Gastrocnemius medialis (tissue), 4 donors: Measurements from ENCODE around the gene NFAT5. TPM values are rescaled to one million over a fixed set of nuclear protein-coding genes. Genes with fewer than 3 reads are reported as not detected.
"Not testable (repeated sequence)": the region's sequence is repeated elsewhere in the genome, so short reads cannot be mapped to it uniquely, and the experiment has no call there.

Source experiments
- ATAC-seq, 2 donors: fragments of 150-250 bp; one replicate each; pipeline ENCODE4 v1.9.1; 2016
- DNase-seq, 2 donors: peaks; one replicate each; pipeline ENCODE4 v3.0.0-alpha.2; 2019
- H3K27ac ChIP-seq, 4 donors: fragments of 200-600 bp; sonication (generic); 1 replicate in 1 of 4; 2 replicates in 3 of 4; pipeline ENCODE4 v1.5.1; 2016 to 2018; ENCODE audit warnings: mild to moderate bottlenecking in 2 of 4, moderate library complexity in 1 of 4
- H3K27me3 ChIP-seq, 3 donors: fragments of 200-600 bp; sonication (generic) in 2 of 3; 1 replicate in 1 of 3; 2 replicates in 2 of 3; pipeline versions ENCODE4 v1.5.1 to v1.6.0; 2016 to 2019; ENCODE audit warnings: mild to moderate bottlenecking in 1 of 3, moderate library complexity in 1 of 3
- H3K36me3 ChIP-seq, 2 donors: fragments of 200-600 bp; sonication (generic) in 1 of 2; one replicate each; pipeline ENCODE4 v1.5.1; 2017 to 2018
- H3K4me1 ChIP-seq, 2 donors: fragments of 200-600 bp; sonication (generic) in 1 of 2; one replicate each; pipeline ENCODE4 v1.5.1; 2016 to 2017; ENCODE audit warnings: mild to moderate bottlenecking in 2 of 2
- H3K4me3 ChIP-seq, 4 donors: fragments of 200-600 bp; sonication (generic) in 3 of 4; 1 replicate in 1 of 4; 2 replicates in 3 of 4; pipeline ENCODE4 v1.5.1; 2016 to 2019; ENCODE audit warnings: mild to moderate bottlenecking in 2 of 4
- H3K9me3 ChIP-seq, 3 donors: fragments of 200-600 bp; sonication (generic) in 2 of 3; 1 replicate in 1 of 3; 2 replicates in 2 of 3; pipeline ENCODE4 v1.5.1; 2016 to 2019
- POLR2A ChIP-seq, 2 donors: fragments of 450-650 bp; IDR thresholded peaks; one replicate each; pipeline ENCODE4 v1.6.1; 2017; ENCODE audit warnings: antibody characterized with exemption in 2 of 2, mild to moderate bottlenecking in 2 of 2, moderate library complexity in 2 of 2
- in situ Hi-C, 4 donors: fragments of 200-750 bp; cut with MboI; loops; one replicate each; pipeline versions ENCODE4 v1.15.0 to v1.8.0; 2017; ENCODE audit warnings: low sequenced_read_pairs in 4 of 4
- intact Hi-C: fragments of 100-400 bp; cut with DNase I; formaldehyde crosslinking; loops from one replicate; pipeline ENCODE4 v1.15.1; 2023; ENCODE audit warnings: low total_unique reads
- total RNA-seq, 4 donors: library from RNA; depleted of rRNA; stranded (reverse); fragments of >200 nt; gene quantifications; one replicate each; pipeline versions ENCODE4 v1.1.0 to v1.2.3, GENCODE V29; 2016
- TF ChIP-seq, protein P1 (sequence below), 5 experiments: fragments of 450-650 bp in 3 of 5; fragments of 200-600 bp in 2 of 5; sonication (generic) in 2 of 5; IDR thresholded peaks in 4 of 5; conservative IDR thresholded peaks in 1 of 5; 1 replicate in 4 of 5; 2 replicates in 1 of 5; pipeline ENCODE4 v1.5.1; 2016 to 2019; ENCODE audit warnings: antibody characterized with exemption in 5 of 5, mild to moderate bottlenecking in 3 of 5, moderate library complexity in 3 of 5

NFAT5 gene
- total RNA-seq, 4 donors from 2014 or later = 14.4 to 34.2 (median 18.4) TPM

DNA sequence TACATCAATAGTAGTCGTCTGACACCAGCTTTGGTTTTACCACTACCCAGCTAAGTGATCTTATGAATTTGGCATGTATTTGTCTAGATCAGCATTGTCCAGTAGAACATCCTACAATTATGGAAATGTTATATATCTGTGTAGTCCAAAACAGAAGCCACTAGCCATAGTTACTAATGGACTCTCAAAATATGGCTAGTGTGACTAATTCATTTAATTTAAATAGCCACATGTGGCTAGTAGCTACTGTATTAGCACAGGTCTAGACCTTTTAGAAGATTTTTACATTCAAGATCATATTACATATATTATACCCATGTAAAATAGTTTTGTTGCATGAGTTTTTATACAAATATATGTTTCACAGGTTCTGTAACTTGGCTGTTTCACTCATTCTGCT, 27.0 kb upstream of the NFAT5 start:
- in situ Hi-C loops (no loop called here), intact Hi-C loops (no loop called here)
- DNase-seq (no peak), ATAC-seq (no peak)
- Histone ChIP-seq H3K4me3 (no peak overlapping the region), H3K9me3 (no peaks in the 10 kb centered on the region), H3K27me3 (no peaks in the 10 kb centered on the region), H3K27ac (no peak overlapping the region), H3K4me1 (no peaks in the 10 kb centered on the region), H3K36me3 (no peaks in the 10 kb centered on the region)
- TF ChIP-seq, protein P1, sequence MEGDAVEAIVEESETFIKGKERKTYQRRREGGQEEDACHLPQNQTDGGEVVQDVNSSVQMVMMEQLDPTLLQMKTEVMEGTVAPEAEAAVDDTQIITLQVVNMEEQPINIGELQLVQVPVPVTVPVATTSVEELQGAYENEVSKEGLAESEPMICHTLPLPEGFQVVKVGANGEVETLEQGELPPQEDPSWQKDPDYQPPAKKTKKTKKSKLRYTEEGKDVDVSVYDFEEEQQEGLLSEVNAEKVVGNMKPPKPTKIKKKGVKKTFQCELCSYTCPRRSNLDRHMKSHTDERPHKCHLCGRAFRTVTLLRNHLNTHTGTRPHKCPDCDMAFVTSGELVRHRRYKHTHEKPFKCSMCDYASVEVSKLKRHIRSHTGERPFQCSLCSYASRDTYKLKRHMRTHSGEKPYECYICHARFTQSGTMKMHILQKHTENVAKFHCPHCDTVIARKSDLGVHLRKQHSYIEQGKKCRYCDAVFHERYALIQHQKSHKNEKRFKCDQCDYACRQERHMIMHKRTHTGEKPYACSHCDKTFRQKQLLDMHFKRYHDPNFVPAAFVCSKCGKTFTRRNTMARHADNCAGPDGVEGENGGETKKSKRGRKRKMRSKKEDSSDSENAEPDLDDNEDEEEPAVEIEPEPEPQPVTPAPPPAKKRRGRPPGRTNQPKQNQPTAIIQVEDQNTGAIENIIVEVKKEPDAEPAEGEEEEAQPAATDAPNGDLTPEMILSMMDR (IDR thresholded peaks at IDR 0.05 in 4 of 5, conservative IDR thresholded peaks at IDR 0.05 in 1 of 5) = no peak
- no peak for TF ChIP-seq POLR2A (IDR thresholded peaks at IDR 0.05)

DNA sequence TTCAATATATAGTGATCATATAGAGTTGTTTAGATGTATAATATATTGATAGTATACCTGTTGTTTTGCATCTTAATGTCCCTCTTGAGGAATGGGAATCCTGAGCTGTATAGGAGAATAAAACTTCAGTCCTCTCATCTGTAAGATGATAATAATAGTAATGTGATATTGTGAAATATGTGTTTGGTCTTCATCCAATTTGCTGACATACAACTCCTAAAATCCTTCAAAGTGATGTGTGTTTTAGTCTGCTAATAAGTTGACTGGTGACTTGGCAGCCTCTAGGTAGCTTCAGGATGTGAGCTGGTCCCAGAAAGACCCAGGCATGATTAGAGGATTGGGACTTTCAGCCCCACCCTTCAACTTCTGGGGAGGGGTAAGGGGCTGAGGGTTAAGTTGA, 22.8 kb upstream of the NFAT5 start:
- intact Hi-C loops = no loop called here
- Histone ChIP-seq H3K4me1 (no peaks in the 10 kb centered on the region), H3K36me3 (no peaks in the 10 kb centered on the region), H3K27ac (no peak overlapping the region), H3K9me3 (no peaks in the 10 kb centered on the region), H3K4me3 (no peak overlapping the region), H3K27me3 (no peaks in the 10 kb centered on the region)
- ATAC-seq = no peak
- in situ Hi-C loops = no loop called here
- no peak for DNase-seq
- no peak for TF ChIP-seq POLR2A (IDR thresholded peaks at IDR 0.05)
- TF ChIP-seq, protein P1 (IDR thresholded peaks at IDR 0.05 in 4 of 5, conservative IDR thresholded peaks at IDR 0.05 in 1 of 5) = no peak

DNA sequence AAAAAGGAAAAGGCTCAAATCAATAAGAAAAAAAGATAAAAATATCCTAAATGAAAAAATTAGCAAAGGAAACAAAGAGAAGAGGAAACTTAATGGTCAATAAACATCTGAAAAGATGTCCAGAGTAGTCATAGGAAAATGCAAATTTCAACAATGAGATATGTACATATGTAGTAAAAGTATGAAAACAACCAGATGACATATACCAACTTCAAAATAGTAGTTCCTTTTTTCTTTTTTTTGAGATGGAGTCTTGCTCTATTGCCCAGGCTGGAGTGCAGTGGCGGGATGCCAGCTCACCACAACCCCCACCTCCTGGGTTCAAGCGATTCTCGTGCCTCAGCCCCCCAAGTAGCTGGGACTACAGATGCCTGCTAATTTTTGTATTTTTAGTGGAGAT, 21.7 kb upstream of the NFAT5 start:
- no peak for DNase-seq
- Histone ChIP-seq H3K27me3 (no peaks in the 10 kb centered on the region), H3K27ac (no peak overlapping the region), H3K36me3 (no peaks in the 10 kb centered on the region), H3K4me3 (no peak overlapping the region), H3K9me3 (no peaks in the 10 kb centered on the region), H3K4me1 (no peaks in the 10 kb centered on the region)
- no peak for ATAC-seq
- intact Hi-C loops = no loop called here
- TF ChIP-seq, protein P1 (IDR thresholded peaks at IDR 0.05 in 4 of 5, conservative IDR thresholded peaks at IDR 0.05 in 1 of 5) = no peak
- TF ChIP-seq POLR2A (IDR thresholded peaks at IDR 0.05) = no peak
- in situ Hi-C loops = no loop called here

DNA sequence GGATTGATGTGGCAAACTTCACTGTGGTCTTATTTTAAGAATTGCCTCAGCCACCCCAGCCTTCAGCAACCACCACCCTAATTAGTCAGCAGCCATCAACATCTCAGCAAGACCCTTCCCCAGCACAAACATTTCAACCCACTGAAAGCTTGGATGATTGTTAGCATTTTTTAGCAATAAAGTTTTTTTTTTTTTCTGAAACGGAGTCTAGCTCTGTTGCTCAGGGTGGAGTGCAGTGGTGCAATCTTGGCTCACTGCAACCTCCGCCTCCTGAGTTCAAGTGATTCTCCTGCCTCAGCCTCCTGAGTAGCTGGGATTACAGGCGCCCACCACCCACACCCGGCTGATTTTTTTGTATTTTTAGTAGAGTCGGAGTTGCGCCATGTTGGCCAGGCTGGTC, 19.1 kb upstream of the NFAT5 start:
- H3K27me3 ChIP-seq, DNase-seq, H3K27ac ChIP-seq, H3K36me3 ChIP-seq, H3K9me3 ChIP-seq, ATAC-seq, intact Hi-C loops, H3K4me1 ChIP-seq, in situ Hi-C loops, H3K4me3 ChIP-seq: not testable (repeated sequence)

DNA sequence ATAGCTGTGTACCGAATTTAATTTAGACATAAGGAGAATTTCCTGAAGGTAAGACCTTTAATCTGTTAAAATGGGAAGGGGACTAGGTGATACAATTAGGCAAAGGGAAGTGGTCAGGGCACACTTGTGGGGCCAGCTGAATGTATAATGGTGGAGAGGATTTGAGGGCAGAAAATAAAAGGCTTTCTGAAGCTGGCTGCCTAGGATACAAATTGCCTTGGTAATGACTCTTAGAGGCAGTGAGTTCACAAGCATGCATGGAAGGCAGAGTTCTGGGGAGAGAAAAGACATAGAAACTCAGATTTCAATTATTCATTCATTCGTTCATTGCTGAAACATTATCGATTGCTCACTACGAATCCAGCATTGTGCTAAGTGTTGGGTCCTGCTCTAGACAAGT, 12.4 kb upstream of the NFAT5 start:
- TF ChIP-seq POLR2A (IDR thresholded peaks at IDR 0.05) = no peak
- TF ChIP-seq, protein P1 (IDR thresholded peaks at IDR 0.05 in 4 of 5, conservative IDR thresholded peaks at IDR 0.05 in 1 of 5) = no peak
- intact Hi-C loops = no loop called here
- in situ Hi-C loops = no loop called here
- no peak overlapping the region for H3K27ac ChIP-seq
- no peaks in the 10 kb centered on the region for H3K27me3 ChIP-seq
- no peak for ATAC-seq
- no peaks in the 10 kb centered on the region for H3K4me1 ChIP-seq
- H3K36me3 ChIP-seq = no peaks in the 10 kb centered on the region
- H3K9me3 ChIP-seq = no peaks in the 10 kb centered on the region
- no peak for DNase-seq
- no peak overlapping the region for H3K4me3 ChIP-seq
